Limb (tissue), 2 donors: ENCODE data around the gene PCSK5.
"Not testable (repeated sequence)": the region's sequence is repeated elsewhere in the genome, so short reads cannot be mapped to it uniquely, and the experiment has no call there.

ENCODE experiments used
- DNase-seq, 2 donors: peaks; one replicate each; pipeline ENCODE4 v3.0.0-alpha.2; 2016; ENCODE audit errors: extremely low spot score in 2 of 2

PCSK5 gene

DNA sequence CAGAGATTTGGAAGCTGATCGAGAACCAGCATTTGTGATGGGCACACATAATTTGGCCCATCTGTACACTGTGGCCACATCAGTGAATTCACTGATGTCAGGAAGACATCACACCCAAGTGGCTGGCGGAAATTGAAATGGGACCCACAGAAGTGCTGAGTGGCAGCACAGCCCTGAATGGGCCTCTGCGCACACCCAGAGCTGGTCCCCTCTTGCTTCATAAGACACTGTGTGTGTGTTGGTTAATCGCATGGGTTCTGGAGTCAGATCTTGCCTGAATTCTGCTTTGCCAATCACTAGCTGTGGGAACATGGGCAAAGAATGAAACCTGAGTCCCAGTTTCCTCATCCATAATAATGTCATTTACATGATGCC, 72.2 kb downstream of the PCSK5 start:
- no peak for DNase-seq

DNA sequence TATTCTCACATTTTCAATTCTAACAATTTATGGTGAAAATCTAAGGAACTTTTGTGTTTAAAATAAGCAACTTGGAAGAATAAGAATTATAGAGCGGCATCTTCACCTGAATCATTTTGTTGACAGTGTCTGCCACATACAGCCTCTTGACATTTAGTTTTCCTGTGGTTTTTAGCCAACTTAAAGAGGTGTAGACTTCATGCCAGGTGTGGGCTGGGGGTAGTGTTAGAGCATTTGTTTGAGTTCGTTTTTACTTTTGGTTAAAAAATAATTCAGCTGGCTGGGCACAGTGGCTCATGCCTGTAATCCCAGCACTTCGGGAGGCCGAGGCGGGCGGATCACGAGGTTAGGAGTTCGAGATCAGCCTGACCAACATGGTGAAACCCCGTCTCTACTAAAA, 72.8 kb downstream of the PCSK5 start:
- DNase-seq, result not testable (repeated sequence)

DNA sequence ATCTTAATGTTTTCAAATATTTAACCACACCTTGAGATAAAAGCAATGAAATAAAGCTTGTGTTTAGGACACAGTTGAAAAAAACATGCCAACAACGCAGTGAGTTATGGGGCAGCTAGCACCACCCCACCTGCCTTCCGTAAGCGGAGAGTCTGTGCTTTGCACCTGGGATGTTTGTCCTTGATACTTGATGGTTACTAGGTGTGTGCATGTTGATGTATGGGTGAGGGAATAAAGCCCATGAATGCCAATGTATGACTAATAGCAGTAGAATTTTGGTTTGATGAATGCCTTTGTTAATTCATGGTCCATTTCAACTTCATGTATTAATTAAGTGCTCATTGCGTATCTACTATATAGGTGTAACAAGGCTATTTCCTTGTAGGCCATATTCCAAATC, 74.0 kb downstream of the PCSK5 start:
- no peak for DNase-seq

DNA sequence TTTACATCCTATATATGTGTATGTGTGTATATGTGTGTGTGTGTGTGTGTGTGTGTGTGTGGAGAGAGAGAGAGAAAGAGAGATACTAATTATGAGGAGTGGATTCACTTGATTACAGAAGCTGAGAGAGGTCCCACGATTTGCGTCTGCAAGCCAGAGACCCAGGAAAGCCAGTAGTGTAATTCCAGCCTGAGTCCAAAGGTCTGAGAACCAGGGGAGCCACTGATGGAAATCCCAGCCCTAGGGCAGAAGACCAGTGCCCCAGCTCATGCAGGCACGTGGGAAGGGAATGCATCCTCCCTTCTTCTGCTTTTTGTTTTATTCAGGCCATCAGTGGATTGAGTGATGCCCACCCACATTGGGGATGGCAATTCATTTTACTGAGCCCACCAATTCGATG, 74.8 kb downstream of the PCSK5 start:
- no peak for DNase-seq

DNA sequence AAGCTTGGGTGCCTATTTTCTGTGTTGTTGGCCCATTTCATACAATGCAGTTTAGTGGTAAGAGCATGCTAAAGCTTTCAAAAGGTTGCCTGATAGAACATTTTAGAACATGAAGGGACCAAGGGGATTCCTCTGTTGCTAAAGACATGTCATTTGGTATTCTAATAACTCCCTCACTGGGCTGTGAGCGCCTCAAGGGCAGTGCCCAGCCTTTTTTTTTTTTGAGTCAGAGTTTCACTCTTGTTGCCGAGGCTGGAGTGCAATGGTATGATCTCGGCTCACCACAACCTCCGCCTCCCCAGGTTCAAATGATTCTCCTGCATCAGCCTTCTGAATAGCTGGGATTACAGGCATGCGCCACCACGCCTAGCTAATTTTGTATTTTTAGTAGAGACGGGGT, 77.1 kb downstream of the PCSK5 start:
- DNase-seq, result no peak

DNA sequence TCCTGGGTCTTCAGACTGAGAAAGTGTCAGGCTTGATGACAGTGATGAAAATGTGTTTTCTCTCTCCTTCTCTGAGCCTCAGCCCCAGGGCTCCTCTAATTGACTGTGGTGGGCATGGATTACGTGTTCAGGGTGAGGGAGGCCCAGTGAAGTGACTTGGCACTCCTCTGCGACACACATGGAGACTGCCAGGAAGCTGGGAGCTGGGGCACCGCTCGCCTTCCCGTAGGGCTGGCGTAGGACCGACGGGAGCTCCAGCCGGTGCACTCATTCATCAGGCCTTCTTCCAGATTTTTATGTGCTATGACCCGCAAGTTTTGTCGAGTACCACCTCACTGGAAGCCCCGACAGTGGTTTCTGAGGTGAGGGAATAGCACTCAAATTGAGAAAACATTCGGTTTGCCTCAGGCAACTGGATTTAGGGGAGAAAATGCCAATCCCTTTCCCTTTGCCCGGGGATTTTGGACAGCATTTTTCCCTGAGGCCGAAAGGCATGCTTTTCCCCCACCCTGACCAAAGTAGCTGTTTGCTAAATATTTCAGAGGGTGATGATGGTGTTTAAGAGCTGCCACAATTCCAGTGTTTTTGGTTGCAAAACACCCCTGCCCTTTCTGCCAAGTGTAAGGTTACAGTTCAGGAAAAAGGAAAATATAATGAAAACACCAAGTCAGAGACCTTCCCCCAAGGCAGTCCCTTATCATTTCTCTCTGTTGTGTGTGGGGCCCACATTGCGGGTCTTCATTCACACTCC, 83.7 kb downstream of the PCSK5 start:
- no peak for DNase-seq

DNA sequence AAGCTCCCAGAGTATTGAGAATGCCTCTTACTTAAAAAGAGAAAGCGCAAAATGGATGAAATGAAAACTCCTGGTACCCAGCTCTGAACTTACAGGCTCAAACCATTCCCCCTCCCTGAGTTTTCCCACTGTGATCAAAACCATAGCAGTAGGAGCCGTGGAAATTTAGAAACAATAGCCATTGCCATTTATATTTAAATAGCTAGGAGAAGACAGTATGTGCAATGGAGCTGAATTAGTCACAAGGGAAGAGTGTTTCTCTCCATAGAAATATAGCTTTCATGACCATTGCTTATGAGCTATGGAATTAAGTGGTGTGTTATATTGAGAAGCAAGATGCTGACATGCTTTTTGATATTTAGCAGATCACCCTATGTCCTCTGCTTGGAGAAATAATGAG, 84.6 kb downstream of the PCSK5 start:
- no peak for DNase-seq

DNA sequence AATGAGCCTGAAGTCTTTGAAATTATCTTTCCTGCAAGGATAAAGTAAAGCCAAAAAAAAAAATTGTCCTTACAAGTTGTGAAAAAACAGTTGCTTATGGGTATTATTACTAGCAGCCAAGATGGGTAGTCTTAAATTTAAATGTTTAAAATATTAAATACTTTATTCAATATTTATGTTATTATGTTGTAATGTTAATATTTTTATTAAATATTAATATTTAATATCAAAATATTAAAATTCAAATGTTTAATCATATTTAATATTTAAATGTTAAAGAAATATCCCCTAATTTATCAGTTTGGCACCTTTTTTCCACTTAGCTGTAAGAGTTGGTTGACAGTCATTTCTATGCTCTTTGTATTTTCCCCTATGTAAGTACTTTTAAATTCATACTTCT, 86.1 kb downstream of the PCSK5 start:
- DNase-seq, result no peak

DNA sequence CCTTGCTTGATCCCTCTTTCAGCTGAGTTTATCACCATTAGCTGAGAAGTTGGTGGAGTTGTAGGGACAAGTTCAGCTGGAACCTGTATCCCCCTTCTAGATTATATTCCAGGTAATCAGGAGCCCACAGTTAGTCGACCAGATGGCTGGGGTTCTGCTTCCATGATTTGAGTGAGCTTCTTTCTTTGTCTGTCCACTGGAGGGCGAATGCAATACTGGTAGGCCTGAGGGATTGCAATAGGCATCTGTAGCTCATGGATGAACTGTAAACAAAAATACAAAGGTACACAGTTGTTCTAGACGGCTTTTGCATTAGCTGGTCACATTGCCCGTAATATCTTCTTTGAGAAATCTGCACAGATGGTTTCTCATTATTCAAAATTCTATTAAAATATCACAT, 88.9 kb downstream of the PCSK5 start:
- DNase-seq, result no peak

DNA sequence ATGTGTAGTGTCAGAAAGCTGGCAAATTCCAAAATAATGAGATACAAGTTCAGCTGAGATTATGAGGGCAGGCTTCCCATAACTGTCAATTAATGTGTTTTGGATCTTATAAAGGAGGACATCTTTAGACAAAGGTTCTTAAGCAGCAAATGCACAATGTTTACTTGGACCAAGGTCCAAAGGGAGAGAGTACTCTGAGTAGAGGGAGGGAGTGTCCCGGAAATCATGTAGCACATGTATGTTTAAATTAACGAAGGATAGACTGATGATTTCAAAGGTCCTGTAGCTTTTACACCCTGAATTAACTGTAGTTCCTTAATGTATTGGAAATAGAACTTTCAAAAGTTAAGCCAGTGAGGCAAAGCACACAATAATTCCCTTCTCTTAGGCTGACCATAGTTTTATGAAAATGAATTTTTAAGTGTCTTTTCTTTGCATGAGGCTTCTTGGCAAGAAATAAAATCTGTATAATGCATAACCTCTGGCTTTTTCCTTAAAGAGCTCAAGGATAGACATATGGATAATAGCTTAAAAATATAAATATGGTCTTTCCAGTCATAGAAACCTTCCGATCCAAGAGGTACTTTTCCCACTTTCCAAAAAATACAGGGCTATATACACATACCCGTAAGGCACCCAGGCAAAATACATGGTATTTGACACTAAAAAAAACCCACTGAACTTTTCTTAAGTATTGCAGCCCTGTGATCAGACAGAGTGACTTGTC, 93.0 kb downstream of the PCSK5 start:
- no peak for DNase-seq

DNA sequence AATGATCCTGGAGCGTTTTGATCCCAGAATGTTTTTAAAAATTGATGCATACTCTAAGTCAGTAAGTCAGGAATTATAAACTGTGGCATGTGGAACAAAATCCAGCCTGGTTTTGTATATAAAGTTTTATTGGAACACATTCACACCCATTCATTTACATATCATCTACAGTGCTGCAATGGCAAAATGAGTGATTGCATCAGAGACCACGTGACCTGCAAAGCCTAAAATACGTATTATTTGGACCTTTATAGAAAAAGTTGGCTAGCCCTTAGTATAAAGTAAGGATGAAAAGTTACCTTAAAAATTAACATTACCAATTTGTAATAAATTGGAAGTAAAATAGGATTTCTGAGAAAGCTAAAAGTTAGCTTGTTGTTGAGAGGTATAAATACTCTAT, 95.0 kb downstream of the PCSK5 start:
- DNase-seq, result no peak

DNA sequence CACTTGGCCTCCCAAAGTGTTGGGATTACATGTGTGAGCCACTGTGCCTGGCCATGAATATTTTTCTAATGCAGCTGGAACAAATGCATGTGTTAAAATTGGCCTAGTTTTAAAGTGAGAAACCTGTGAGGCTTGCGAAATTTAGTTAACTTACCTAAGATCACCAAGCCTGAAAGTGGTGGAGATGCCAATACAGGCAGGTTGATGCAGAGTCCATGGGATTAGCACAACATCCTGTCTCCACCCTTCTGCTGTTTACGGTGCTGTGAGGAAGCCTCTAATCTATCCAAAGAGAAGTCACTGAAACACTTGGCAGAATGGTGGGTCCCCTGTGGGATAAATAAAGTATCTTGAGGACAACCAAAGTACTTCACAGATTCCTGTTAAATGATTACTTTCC, 98.2 kb downstream of the PCSK5 start:
- no peak for DNase-seq

DNA sequence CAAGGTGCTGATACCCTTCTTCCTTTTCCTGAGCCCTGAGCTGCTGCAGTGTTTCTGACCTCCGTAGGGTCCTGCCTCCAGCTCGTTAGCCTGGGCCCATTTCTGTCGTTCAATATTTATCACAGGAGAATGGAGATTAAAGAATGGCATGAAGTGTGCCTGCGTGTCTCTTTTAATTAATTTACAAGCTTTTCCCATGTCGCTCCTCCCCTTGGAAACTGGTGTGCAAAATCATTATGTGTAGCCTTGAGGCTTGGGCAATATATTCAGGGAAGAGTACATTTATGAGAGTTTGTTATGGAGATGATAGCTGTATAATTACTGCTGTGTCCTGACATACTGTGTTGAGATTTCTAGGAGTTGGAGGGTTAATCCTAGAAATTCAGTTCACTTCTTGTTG, 99.7 kb downstream of the PCSK5 start:
- no peak for DNase-seq

DNA sequence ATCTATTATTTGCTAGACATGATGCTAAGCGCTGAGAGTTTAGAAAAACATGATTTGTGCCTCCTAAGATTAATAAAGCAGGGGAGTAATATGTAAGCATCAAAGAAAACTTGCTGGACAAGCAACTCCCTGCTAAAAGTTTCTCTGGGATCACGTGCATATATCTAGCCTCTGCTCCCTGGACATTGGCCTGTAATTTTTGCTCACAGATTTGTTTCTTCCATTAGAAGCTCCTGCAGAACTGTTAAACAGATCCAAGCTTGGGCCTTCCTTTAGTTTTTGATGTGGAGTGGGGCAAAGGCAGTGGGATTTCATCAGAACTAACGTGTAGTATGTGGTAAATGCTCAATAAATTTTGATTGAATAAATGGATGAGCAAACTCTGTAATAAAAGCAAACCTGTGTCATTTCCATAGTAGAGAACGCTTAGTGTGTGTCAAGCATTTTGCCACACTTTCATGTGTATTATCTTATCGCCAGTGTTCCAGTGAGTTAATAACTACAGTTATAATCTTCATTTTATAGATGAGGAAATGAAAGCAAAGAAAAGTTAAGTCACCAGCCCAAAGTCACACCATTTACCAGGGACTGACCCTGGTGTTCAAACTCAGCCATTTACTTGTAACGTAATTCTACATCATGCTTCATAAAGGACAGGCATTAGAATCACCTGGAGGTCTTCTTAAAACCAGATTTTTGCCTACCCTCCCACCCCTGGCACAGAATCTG, 100.3 kb downstream of the PCSK5 start:
- no peak for DNase-seq

DNA sequence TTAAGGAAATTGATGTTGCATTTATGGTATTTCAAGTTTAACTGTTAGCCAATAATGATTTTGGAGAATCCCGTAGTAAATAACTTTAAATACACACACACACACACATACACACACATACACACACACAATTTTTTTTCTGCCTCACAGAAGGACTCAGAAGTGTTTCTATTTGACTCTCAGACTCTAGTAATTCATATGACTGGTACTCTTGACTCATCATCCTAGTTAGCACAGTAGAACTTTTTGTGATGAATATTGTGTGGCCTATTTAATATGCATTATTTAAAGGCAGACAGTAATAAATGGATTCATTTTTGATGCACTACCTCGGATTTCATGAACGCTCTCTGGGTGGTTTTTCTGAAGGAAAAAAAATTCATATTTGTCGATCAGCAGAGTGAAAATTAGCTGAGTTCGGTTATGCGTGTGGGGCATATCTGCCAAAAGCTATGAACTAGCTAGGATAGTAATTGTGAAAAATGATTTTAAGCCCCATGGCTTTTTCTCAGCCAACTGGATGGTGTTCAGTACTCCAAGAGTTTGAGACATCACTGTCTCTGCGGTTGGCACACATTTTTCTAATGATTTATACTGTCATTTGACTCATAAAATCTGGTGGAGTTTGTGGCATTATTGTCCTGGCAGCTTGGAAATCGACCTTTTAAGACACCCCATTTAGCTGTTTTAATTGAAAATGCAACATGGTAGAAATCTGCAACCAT, 102.2 kb downstream of the PCSK5 start:
- no peak for DNase-seq

DNA sequence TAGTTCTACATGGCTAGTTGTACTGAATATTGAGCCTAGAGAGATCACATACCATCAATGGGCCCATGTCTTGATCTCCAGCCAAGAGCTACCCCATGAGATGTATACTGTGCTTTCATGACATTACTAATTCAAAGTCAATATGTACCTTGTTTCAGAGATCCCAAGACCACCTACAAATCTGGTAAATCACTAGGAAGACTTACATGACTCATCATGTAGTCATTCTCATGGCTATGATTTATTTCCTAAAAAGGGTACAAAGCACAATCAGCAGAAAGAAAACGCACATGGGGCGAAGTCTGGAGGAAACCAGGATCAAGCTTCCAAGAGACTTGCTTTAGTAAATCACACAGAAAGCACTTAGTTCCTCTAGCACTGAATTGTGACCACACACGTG, 103.0 kb downstream of the PCSK5 start:
- no peak for DNase-seq

DNA sequence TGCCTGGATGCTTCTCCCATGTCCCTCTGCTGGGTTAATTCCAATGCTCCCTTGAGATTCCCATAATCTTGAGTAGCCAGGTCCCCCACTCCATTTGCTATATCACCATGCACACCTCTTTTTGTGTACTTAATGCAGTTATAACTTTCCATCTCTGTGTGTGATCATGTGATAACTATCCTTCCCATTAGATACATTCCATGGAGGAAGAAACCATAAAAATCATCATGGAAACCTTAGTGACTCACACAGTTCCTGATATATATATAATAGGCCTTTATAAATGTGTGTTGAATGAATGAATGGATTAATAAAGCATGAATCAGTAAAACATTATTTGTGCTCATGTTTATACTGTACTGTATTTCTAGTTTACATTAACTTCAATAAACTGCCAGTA, 104.6 kb downstream of the PCSK5 start:
- no peak for DNase-seq

DNA sequence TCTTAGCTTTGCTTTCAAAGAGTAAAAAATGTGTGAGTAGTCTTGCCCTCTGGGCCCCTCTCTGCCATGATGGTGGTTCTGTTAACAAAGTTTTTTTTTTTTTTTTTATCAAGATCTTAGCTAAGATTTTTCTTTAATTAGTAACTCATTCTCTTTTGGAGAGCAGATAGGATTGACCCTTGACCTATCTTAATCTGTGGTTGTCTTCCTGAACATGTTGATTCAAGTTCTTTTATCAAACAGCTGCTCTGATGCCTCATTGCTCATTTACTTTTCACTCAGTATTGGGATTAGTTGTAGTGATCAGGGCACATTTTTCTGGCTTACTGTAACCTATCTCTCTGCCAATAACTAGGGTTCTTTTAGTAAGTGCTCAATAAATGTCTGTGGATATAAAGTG, 106.3 kb downstream of the PCSK5 start:
- DNase-seq, result no peak

DNA sequence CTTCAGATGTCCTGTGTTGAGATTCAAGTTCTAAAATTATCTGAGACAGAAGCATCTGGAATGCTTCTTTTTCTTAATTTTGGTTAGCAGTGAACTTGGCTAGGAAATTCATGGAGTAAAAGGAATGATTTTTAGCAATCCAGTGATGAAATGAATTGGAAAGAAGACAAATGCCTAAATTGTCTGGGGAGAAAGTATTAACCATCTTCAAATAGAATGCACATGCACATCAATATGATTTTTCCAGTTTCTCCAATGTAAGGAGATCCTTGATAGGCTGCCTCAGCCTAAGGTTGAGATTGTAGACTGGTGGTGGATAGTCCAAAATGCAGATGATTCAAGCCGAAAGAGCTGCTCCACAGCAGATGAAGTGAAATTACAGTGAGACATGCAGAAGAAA, 106.7 kb downstream of the PCSK5 start:
- DNase-seq, result peak in 1 of 2 donors; percentile 26

DNA sequence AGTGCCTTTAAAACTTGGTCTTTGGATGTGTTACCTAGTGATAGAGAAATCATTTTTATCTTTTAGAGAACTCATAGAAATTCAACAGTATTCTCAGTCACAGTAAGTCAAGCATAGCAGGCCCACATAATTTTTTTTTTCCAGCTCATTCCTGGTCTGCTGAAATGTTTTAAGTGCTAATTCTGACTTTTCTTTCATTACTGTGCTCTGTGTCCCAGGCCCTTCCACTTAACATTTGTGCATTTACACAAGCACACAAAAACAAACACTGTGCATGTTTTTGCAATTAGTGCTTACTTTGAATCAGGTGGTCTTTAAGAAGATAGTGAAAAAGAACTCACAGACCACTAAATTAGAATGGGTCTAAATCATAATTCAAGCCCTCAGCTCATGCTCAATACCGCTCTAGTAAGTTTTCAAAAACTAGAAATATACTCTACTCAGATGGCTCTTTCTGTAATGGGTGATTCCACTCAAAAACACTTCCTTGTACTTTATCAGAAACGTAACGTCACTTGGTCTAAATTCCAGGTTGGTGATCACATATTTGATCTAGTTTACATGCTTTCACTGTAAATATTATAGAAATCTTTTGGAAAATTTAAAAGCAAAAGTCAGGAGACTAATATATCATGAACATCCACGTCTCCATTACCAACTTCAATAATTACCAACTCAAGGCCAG, 107.8 kb downstream of the PCSK5 start:
- DNase-seq, result no peak

DNA sequence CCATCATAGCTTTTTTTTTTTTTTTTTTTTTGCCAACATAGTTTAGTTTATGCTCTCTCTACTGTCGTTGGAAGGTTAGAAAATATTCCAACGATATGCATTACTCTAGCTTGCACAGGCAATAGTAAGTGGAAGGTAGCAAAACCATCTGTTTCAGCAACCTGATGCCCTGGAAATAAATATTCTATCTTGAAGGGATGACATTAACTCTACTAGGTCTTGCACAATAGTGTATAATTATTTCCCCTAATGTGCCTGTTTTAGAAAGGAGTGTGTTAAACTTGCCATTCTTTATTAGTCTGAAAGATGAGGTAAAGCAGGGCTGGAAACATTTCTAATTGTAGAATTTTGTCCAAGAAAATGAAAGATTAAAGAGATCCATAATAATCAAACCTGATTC, 111.0 kb downstream of the PCSK5 start:
- no peak for DNase-seq
